HEK293 (cell line): ENCODE measurements around the gene AJM1.

ENCODE experiments used
- KLF1 ChIP-seq: fragments of 450-650 bp; formaldehyde crosslinking; IDR thresholded peaks from 2 replicates; pipeline ENCODE4 v1.5.1; 2016; ENCODE audit warnings: missing biosample characterization, missing genetic modification characterization
- KLF8 ChIP-seq: fragments of 450-650 bp; formaldehyde crosslinking; IDR thresholded peaks from 2 replicates; pipeline ENCODE4 v1.5.1; 2016; ENCODE audit warnings: missing biosample characterization, missing genetic modification characterization
- MZF1 ChIP-seq: fragments of 450-650 bp; formaldehyde crosslinking; IDR thresholded peaks from 2 replicates; pipeline ENCODE4 v1.5.1; 2017; ENCODE audit warnings: missing biosample characterization, missing genetic modification characterization, borderline replicate concordance
- PATZ1 ChIP-seq: fragments of 450-650 bp; formaldehyde crosslinking; IDR thresholded peaks from 2 replicates; pipeline ENCODE4 v1.5.1; 2016; ENCODE audit warnings: missing biosample characterization, missing genetic modification characterization
- PRDM2 ChIP-seq: fragments of 450-650 bp; formaldehyde crosslinking; IDR thresholded peaks from 2 replicates; pipeline ENCODE4 v1.5.1; 2016; ENCODE audit warnings: missing biosample characterization, missing genetic modification characterization, borderline replicate concordance
- SP2 ChIP-seq: fragments of 450-650 bp; formaldehyde crosslinking; IDR thresholded peaks from 2 replicates; pipeline ENCODE4 v1.5.1; 2016; ENCODE audit warnings: missing biosample characterization, missing genetic modification characterization
- ZFP69B ChIP-seq: fragments of 450-650 bp; formaldehyde crosslinking; IDR thresholded peaks from 2 replicates; pipeline ENCODE4 v1.5.1; 2016; ENCODE audit warnings: missing biosample characterization, missing genetic modification characterization
- ZIC2 ChIP-seq: fragments of 450-650 bp; formaldehyde crosslinking; IDR thresholded peaks from 2 replicates; pipeline ENCODE4 v1.5.1; 2016; ENCODE audit warnings: missing biosample characterization, missing genetic modification characterization
- ZNF16 ChIP-seq: fragments of 450-650 bp; formaldehyde crosslinking; IDR thresholded peaks from 2 replicates; pipeline ENCODE4 v1.5.1; 2016; ENCODE audit warnings: low read depth, missing biosample characterization, missing genetic modification characterization
- ZNF221 ChIP-seq: fragments of 450-650 bp; formaldehyde crosslinking; IDR thresholded peaks from 2 replicates; pipeline ENCODE4 v1.5.1; 2017; ENCODE audit warnings: missing biosample characterization, missing genetic modification characterization, borderline replicate concordance
- ZNF510 ChIP-seq: fragments of 450-650 bp; formaldehyde crosslinking; IDR thresholded peaks from 2 replicates; pipeline ENCODE4 v1.5.1; 2018; ENCODE audit warnings: mild to moderate bottlenecking, missing genetic modification characterization, missing biosample characterization; ENCODE audit not compliant: insufficient replicate concordance
- ZNF624 ChIP-seq: fragments of 450-650 bp; formaldehyde crosslinking; IDR thresholded peaks from 2 replicates; pipeline ENCODE4 v1.5.1; 2017; ENCODE audit warnings: missing biosample characterization, missing genetic modification characterization
- ZXDB ChIP-seq: fragments of 450-650 bp; formaldehyde crosslinking; IDR thresholded peaks from 2 replicates; pipeline ENCODE4 v1.5.1; 2016; ENCODE audit warnings: missing biosample characterization, missing genetic modification characterization
- TF ChIP-seq, protein P1 (sequence below): fragments of 450-650 bp; formaldehyde crosslinking; IDR thresholded peaks from 2 replicates; pipeline ENCODE4 v1.5.1; 2016; ENCODE audit warnings: missing biosample characterization, missing genetic modification characterization
- TF ChIP-seq, protein P2 (sequence below): fragments of 450-650 bp; formaldehyde crosslinking; IDR thresholded peaks from 2 replicates; pipeline ENCODE4 v1.5.1; 2016; ENCODE audit warnings: missing biosample characterization, missing genetic modification characterization
- TF ChIP-seq, protein P3 (sequence below): fragments of 450-650 bp; formaldehyde crosslinking; IDR thresholded peaks from 2 replicates; pipeline ENCODE4 v1.5.1; 2016; ENCODE audit warnings: missing biosample characterization, missing genetic modification characterization
- TF ChIP-seq, protein P4 (sequence below): fragments of 450-650 bp; formaldehyde crosslinking; IDR thresholded peaks from 2 replicates; pipeline ENCODE4; 2016; ENCODE audit warnings: missing biosample characterization, missing genetic modification characterization

AJM1 gene

GRCh38 chr9:136835162-136835931, 6.9 kb upstream of the AJM1 start (continued):
- TF ChIP-seq, protein P1, sequence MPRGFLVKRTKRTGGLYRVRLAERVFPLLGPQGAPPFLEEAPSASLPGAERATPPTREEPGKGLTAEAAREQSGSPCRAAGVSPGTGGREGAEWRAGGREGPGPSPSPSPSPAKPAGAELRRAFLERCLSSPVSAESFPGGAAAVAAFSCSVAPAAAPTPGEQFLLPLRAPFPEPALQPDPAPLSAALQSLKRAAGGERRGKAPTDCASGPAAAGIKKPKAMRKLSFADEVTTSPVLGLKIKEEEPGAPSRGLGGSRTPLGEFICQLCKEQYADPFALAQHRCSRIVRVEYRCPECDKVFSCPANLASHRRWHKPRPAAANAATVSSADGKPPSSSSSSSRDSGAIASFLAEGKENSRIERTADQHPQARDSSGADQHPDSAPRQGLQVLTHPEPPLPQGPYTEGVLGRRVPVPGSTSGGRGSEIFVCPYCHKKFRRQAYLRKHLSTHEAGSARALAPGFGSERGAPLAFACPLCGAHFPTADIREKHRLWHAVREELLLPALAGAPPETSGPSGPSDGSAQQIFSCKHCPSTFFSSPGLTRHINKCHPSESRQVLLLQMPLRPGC (tag by site-specific recombination): no peak
- TF ChIP-seq ZXDB (tag by site-specific recombination): no peak
- TF ChIP-seq ZNF624 (tag by site-specific recombination): no peak
- TF ChIP-seq PATZ1: 0 out of 2 replicates have a peak, but pooled peaks have one; percentile 39
- TF ChIP-seq, protein P2, sequence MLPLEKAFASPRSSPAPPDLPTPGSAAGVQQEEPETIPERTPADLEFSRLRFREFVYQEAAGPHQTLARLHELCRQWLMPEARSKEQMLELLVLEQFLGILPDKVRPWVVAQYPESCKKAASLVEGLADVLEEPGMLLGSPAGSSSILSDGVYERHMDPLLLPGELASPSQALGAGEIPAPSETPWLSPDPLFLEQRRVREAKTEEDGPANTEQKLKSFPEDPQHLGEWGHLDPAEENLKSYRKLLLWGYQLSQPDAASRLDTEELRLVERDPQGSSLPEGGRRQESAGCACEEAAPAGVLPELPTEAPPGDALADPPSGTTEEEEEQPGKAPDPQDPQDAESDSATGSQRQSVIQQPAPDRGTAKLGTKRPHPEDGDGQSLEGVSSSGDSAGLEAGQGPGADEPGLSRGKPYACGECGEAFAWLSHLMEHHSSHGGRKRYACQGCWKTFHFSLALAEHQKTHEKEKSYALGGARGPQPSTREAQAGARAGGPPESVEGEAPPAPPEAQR: no peak
- TF ChIP-seq SP2 (tag by site-specific recombination): no peak
- TF ChIP-seq, protein P3, sequence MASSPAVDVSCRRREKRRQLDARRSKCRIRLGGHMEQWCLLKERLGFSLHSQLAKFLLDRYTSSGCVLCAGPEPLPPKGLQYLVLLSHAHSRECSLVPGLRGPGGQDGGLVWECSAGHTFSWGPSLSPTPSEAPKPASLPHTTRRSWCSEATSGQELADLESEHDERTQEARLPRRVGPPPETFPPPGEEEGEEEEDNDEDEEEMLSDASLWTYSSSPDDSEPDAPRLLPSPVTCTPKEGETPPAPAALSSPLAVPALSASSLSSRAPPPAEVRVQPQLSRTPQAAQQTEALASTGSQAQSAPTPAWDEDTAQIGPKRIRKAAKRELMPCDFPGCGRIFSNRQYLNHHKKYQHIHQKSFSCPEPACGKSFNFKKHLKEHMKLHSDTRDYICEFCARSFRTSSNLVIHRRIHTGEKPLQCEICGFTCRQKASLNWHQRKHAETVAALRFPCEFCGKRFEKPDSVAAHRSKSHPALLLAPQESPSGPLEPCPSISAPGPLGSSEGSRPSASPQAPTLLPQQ (tag by site-specific recombination): 0 out of 2 replicates have a peak, but pooled peaks have one; percentile 25
- TF ChIP-seq KLF8: peak; percentile 86; the same call in 1 of the 2 replicates
- TF ChIP-seq, protein P4, sequence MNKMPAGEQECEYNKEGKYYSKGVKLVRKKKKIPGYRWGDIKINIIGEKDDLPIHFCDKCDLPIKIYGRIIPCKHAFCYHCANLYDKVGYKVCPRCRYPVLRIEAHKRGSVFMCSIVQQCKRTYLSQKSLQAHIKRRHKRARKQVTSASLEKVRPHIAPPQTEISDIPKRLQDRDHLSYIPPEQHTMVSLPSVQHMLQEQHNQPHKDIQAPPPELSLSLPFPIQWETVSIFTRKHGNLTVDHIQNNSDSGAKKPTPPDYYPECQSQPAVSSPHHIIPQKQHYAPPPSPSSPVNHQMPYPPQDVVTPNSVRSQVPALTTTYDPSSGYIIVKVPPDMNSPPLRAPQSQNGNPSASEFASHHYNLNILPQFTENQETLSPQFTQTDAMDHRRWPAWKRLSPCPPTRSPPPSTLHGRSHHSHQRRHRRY (tag by site-specific recombination): no peak
- no peak for TF ChIP-seq ZNF221 (tag by site-specific recombination)
- no peak for TF ChIP-seq ZNF16 (tag by site-specific recombination)
- no peak for TF ChIP-seq PRDM2 (tag by site-specific recombination)
- no peak for TF ChIP-seq MZF1 (tag by site-specific recombination)
- 0 out of 2 replicates have a peak, but pooled peaks have one; percentile 14 for TF ChIP-seq ZFP69B (tag by site-specific recombination)
- peak; percentile 97 for TF ChIP-seq KLF1 (tag by site-specific recombination)
- no peak for TF ChIP-seq ZIC2 (tag by site-specific recombination)
- no peak for TF ChIP-seq ZNF510 (tag by site-specific recombination)
